GM08714 (cell line): ENCODE results near the gene ADSS1.
"Not testable (repeated sequence)": the region's sequence is repeated elsewhere in the genome, so short reads cannot be mapped to it uniquely, and the experiment has no call there.

Source experiments
- H3K4me3 ChIP-seq: fragments of 200-500 bp; sonication (Bioruptor generic); 2 replicates; pipeline ENCODE4 v1.5.1; 2014; ENCODE audit warnings: mild to moderate bottlenecking, low read length, inconsistent platforms
- ZNF274 ChIP-seq: IDR thresholded peaks from 2 replicates; pipeline ENCODE4 v1.6.1; 2012; ENCODE audit warnings: mild to moderate bottlenecking, low read depth, low read length

Gene ADSS1

DNA sequence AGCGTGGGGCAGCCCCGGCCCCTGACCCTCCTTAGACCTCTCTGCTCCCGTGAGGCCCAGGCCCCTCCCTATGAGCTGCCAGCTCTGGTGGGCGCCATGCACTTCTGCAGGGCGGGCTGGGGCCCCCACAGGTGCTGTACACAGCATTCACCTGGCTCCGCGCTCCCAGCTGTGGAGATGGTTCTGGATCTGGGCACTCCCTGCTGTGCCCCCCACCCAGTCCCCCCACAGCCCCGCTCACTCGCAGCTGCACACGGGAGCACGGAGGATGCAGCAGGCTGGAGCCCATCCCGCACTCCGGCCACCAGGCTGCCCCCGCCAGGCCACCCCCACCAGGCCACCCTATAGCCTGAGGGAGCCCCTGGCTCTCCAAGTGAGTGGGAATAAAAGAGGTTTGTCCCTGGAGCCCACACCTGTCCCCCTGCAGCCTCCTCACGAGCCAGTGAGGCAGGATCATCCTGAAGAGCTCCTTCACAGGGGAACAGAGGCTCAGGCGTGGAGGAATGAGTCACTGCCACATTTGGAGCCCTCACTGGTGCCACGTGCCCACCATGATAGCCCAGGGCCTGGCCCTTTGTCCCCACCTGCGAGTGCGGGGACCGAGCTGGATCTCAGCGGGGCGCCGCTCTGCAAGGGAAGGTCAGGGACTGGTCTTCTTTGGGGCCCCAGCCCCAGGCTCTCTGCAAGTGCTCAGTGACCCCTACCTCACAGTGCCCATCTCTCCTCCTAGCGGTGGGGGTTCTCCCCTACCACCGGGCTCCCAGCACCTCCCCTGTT, 1.9 kb downstream of the ADSS1 start:
- no peak for TF ChIP-seq ZNF274
- H3K4me3 ChIP-seq = no peak overlapping the region

- no peak overlapping the region for H3K4me3 ChIP-seq
- no peak for TF ChIP-seq ZNF274
These were observed 2.8 kb downstream of the ADSS1 start for GRCh38 chr14:104726600-104727451.

DNA sequence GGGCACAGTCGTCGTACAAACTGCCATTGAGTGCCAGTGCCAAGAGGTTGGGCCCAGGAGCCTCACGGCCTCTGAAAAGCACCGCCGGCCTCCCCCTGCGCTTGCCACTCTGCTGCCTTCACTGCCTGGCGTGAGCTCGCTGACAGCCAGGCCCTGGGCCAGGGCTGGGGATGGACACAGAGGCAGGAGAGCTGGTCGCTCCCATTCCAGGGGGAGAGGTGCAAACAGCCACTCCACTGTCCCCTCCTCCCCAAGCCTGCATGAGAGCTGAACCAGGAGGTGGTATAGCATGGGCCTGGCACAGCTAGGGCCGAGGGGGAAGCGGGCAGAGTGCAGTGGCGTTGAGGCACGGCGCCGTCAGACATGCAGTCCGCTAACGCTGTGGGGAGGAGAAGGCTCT, 4.6 kb downstream of the ADSS1 start:
- no peak overlapping the region for H3K4me3 ChIP-seq
- TF ChIP-seq ZNF274 = no peak

DNA sequence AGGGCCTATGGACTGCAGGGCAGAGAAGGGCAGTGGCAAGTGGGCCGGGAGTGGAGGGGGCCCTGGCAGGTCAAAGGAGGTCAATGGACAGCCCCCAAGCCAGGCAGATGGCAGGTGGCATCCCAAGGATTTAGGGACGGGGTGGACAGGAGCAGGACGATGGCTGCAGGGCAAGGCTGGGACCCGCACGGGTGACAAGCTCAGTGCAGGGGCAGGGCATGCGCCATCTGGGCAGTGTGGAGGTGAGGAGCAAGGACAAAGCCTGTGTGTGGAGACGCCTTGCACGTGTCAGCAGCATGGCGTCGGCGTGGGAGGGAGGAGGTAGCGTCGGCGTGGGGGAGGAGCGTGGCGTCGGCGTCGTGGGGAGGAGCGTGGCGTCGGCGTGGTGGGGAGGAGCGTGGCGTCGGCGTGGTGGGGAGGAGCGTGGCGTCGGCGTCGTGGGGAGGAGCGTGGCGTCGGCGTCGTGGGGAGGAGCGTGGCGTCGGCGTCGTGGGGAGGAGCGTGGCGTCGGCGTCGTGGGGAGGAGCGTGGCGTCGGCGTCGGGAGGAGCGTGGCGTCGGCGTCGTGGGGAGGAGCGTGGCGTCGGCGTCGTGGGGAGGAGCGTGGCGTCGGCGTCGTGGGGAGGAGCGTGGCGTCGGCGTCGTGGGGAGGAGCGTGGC, 5.3 kb downstream of the ADSS1 start:
- not testable (repeated sequence) for H3K4me3 ChIP-seq

GRCh38 chr14:104729835-104730181, 5.8 kb downstream of the ADSS1 start:
- no peak for TF ChIP-seq ZNF274
- no peak overlapping the region for H3K4me3 ChIP-seq

- H3K4me3 ChIP-seq = no peak overlapping the region
- no peak for TF ChIP-seq ZNF274
These were observed 6.5 kb downstream of the ADSS1 start for GRCh38 chr14:104730487-104730886.

DNA sequence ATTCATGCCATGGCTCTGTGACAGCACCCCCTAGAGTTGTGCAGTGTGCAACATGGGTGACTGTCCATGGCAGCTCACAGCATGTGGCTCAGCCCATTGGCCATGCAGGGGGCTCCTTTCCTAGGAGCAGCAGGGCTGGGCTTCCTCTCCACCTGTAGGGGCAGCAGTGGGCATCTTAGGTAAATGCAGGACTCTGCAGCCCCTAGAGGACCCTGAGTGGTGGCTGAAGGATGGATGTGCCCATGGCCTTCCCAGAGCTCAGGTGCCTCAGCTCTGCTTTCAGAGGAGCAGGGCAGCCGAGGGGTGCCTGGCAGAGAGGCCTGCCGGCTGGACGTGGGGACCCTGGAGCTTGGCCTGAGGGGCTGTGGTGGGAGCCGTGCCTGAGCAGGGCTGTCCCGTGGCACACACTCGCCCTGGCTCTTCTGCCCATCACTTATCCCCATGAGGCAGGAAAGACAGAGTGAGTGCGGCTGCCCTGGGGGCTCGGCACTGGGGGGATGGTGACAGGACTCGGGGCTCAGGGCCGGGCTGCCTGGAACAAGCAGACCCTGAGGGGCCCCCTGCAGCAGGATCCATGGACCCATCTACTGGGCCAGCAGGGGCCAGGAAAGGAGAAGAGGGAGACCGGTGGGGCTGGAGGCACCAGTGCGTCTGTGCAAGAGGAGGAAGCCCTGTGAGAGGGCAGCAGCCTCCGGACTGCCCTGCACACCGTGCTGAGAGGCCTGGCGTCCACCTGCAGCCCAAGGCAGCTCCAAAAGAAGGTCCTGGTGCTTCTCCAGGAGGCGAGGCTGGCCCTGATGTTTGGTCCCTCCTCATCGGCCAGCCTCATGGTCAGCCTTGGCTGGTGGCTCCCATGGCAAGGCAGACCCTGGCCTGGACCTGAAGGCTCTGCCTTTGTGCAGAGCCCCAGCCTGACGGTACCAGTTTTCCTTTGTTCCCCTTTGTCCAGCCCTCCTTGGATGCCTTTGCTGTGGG, 7.6 kb downstream of the ADSS1 start:
- H3K4me3 ChIP-seq = no peak overlapping the region
- TF ChIP-seq ZNF274 = no peak

DNA sequence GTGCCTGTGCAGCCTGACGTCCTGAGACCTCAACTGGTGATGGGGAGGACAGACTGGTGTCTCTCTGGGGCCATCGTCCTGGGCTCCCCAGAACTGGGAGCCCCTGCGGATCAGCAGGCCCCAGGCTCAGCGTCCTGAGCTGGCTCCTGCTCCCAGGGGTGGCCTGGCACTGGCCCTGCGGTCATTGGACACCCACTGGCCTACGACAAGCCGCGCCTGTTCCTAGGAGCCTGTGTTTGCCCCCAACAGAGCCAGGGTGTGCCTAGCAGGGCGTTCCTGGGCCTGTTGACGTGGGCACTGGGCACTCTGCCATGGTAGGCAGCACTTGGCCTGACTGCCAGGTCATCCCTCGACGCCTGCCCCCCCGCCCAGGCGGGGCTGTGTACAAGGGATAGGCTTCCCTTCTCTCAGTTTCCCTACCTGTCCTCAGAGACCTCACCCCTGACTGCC, 8.4 kb downstream of the ADSS1 start:
- H3K4me3 ChIP-seq = no peak overlapping the region

GRCh38 chr14:104732931-104733681, 9.1 kb downstream of the ADSS1 start:
- no peak overlapping the region for H3K4me3 ChIP-seq
- TF ChIP-seq ZNF274 = no peak

More for the DNA sequence above, 8.4 kb downstream of the ADSS1 start:
- no peak for TF ChIP-seq ZNF274

GRCh38 chr14:104734051-104734587, 10.1 kb downstream of the ADSS1 start:
- H3K4me3 ChIP-seq = no peak overlapping the region
- TF ChIP-seq ZNF274 = no peak

DNA sequence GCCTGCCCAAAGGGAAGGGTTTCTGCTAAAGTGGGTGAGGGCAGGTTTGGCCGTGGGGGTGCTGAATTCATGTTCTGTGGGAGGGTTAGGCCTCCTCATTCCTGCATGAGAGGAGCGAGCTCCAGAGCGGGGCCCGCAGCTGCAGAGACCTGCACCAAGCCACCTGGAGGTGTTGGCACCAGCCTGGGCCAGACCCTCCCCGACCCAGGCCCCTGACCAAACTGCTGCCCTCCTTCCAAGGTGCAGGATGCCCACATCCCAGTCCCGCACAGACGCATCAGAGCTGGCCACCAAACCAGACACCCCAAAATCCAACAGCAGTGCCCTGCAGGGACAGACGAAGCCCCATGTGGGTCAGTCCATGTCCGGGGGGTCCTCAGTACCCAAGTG, 10.6 kb downstream of the ADSS1 start:
- TF ChIP-seq ZNF274 = no peak
- no peak overlapping the region for H3K4me3 ChIP-seq

GRCh38 chr14:104734991-104735779, 11.2 kb downstream of the ADSS1 start:
- no peak overlapping the region for H3K4me3 ChIP-seq
- no peak for TF ChIP-seq ZNF274
